ENCODE data around the gene PTCSC3. TPM values are rescaled to one million over a fixed set of nuclear protein-coding genes. Genes with fewer than 3 reads are reported as not detected.

PTCSC3 gene
- total and polyA plus RNA-seq, 12 donors: not detected

DNA sequence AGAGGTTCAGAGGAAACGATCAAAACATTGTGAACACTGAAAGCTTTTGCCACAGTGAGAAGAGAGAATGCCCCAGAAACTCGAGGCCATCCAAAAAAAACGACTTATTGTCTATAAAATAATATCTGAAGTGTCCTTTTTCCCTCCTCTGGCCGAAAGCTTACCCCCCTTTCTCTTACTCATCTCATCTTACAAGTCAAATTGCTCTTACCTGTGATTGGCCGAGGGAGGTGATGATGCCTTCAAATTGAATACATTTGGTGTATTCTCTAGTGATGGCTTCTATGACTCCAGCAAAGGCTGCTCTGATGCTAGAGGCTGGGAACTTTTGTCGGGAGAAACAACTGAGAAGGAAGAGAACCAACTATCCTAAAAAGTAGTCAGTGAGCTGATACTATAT is 90.7 kb downstream of the PTCSC3 start:
- H3K27ac ChIP-seq: no peak overlapping the region
- intact Hi-C loops (cut with DNase I): no loop called here
- H3K4me3 ChIP-seq: no peak overlapping the region
- no peaks in the 10 kb centered on the region for H3K4me1 ChIP-seq
- TF ChIP-seq, protein P1, sequence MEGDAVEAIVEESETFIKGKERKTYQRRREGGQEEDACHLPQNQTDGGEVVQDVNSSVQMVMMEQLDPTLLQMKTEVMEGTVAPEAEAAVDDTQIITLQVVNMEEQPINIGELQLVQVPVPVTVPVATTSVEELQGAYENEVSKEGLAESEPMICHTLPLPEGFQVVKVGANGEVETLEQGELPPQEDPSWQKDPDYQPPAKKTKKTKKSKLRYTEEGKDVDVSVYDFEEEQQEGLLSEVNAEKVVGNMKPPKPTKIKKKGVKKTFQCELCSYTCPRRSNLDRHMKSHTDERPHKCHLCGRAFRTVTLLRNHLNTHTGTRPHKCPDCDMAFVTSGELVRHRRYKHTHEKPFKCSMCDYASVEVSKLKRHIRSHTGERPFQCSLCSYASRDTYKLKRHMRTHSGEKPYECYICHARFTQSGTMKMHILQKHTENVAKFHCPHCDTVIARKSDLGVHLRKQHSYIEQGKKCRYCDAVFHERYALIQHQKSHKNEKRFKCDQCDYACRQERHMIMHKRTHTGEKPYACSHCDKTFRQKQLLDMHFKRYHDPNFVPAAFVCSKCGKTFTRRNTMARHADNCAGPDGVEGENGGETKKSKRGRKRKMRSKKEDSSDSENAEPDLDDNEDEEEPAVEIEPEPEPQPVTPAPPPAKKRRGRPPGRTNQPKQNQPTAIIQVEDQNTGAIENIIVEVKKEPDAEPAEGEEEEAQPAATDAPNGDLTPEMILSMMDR (IDR thresholded peaks at IDR 0.05): no peak
- 52 to 55% methylated on average over 6 of the region's 6 CpGs for WGBS, 2 donors
- H3K36me3 ChIP-seq: no peaks in the 10 kb centered on the region
- peaks cover 0 to 4% (median 0%) of the 10 kb centered on the region in 7 donors for H3K27me3 ChIP-seq
- H3K9me3 ChIP-seq: peaks cover 0 to 2% (median 0%) of the 10 kb centered on the region in 11 donors
- DNase-seq (no peak), ATAC-seq (no peak)

Other genes with a start within 250 kb of the PTCSC3 start
- gene MBIP, start 143.9 kb upstream of the PTCSC3 start, total RNA-seq: 10 to 100 TPM in 7 of 10 donors, 1 to 10 TPM in 3; 8.3 to 15.1 (median 10.2) TPM
- gene MBIP, start 143.9 kb upstream of the PTCSC3 start, polyA plus RNA-seq: 10 to 100 TPM in 1 of 2 donors, 1 to 10 TPM in 1; 8.2 to 13.5 TPM

Measured in heart right ventricle (tissue), 16 donors.